T-helper 9 cell (primary cell): Measurements from ENCODE around the gene NOB1.
"Not testable (repeated sequence)": the region's sequence is repeated elsewhere in the genome, so short reads cannot be mapped to it uniquely, and the experiment has no call there.

Experiments used
- DNase-seq: peaks from one replicate; pipeline ENCODE4 v3.0.0-alpha.2; 2020

The NOB1 gene

DNA sequence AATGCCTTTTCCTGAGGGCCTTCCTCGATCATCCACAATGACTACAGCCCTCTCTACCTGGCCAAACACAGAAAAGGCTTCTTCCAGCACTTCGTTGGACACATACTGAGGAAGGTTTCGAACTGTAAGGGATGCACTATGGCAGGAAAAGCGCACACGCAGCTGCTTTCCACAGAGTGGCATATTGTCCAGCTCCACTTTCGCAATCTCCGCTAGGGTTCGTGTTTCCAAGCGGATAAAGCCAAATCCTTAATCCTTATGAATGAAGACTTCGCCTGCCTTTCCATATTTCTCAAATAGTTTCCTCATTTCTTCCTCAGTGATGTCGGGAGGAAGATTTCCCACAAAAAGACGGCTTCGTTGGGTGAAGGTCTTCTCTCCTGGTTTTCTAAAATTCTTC is 2.6 kb upstream of the NOB1 start:
- DNase-seq: not testable (repeated sequence)

DNA sequence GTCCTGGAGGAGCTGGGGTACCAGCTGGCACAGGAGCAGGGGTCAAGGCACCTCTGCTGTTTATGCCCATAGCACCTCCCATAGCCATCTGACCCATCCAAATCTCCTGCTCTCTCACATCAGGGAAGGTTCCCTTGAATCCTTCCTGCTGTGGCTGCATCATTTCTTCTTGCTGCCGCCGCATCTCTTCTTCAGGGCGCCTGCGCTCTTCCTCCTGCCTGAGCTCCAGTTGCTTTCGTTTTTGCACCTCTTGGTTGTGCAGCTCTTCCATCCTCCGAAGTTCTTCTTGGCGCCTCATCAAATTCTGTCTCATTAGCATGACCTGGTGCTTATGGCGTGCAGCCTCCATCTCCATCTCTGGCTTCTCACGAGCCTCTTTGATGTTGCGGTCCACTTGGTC is 2.0 kb upstream of the NOB1 start:
- no peak for DNase-seq

DNA sequence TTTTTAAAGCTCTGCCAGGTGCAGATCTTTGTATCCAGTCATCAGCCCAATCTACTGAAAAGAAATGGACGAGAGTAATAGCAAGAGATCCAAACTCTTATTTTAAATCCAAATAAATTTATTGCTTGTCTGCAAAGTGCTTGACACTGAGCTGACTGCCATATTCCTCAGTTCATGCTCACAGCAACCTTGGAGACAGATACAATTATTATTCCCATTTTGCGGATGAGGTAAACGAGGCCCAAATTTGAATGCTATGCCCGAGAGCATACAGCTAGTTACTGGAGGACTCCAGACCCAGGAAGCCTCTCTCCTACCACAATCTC is 620 bp downstream of the NOB1 start:
- no peak for DNase-seq

DNA sequence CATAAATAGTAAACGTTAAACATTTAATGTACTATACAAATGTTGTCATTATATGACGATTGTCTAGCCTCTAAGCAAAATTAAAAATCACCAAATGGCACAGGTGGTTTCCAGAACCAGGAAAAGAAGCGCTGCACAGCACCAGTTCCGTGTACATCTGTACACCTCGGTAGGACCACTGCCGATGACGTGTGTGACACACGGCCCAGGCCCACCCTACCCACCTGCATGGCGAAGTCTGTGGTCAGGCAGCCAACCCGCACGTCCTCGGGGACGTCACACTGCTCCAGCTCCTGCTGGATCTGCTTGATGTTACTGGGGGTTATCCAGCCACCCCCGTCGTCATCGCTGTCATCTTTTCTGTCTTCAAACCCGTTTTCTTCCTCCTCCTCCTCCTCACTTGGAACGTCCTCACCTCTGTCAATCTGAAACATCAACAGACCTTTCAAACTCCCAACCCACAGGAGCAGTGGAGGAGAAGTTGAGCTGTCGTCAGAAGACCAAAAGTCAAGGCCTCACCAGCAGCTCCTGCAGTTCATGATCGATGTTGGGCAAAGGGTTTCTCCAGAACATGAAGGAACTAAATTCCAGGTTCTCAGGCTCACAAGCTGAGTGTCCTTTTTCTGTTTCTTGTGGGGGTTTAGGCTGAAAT is 5.9 kb downstream of the NOB1 start:
- no peak for DNase-seq

DNA sequence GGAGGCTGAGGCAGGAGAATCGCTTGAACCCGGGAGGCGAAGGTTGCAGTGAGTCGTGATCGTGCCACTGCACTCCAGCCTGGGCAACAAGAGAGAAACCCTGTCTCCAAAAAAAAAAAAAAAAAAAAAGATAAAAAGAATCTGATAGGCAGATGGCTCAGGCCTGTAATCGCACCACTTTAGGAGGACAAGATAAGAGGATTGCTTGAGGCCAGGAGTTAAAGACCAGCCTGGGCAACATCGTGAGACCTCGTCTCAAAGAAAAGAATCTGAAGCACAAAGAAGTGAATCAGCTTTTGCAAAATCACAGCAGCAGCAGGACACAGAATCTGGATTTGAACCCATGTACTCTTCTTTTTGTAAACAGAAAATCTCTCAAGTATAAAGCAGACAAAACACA is 7.6 kb downstream of the NOB1 start:
- no peak for DNase-seq

DNA sequence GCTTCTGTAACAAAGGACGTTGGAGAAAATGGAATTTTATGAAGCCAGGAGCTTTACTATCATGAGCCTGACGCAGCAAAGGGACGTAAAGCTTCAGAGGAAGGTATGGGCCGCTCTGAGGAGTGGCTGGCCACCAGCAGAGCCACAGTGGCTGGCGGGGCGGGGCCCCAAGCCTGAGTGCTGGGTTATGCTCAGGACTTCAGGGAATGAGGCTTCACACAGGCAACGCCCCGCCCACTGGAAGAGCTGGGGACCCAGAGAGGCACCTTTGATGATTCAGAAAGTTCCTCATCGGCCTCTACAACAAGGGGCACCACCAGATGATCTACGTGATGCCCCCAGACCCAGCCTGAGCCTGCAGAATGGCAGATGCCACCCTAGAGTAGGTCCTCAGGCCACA is 8.8 kb downstream of the NOB1 start:
- DNase-seq: no peak

DNA sequence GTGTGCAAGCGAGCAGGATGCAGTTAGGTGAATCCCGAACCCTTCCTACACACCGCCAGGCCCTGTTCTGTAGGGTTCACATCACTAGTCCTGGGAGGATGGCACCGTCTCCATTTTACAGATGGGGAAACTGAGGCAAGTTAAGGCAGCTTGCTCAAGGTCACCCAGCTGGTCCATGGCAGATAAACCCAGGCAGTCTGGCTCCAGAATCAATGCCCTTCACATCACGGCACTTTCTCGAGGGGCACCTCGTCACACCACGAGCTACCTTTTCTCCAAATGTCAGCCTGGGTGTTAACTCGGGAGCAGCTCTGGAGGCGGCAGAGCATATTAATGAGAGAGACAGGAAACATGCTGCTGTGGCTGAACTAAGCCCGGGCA is 9.5 kb downstream of the NOB1 start:
- DNase-seq: no peak

DNA sequence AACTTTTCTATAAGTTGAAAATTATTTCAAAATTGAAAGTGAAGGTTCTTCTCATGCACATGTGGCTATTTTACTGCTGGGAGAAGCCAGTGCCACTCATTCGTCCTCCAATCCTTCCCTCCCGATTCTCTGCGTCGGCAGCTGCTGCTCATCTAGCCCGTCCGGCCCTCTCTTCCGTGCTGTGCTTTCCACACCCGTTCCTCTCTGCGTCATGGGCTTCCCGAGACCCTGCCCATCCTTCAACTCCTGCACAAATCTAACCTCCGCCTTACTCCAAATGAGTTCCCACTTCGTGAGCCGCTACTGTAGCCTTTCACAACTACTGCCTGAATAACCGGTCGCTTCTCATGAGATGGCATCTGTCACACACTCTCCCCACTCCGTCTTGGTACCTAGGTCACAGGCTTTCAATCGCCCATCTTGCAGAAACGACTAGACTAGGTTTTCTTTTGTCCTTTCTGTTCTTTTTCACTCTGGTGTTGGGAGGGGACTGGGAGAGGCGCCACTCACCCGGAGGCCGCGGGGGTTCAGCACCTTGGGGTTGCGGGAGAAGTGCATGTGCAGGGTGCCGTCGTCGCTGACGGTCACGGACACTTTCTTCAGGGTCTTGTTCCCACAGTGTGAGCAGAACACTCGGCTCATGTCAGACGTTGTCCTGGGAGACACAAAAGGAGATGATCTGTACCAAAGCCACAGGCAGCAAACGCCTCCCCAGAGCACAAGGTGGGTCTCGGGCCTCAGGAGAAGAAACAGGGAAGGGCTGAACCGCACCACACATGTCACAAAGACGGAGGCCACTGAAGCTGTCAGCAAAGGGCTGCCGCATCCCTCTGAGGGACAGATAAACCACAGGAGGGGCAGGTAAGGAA is 10.1 kb downstream of the NOB1 start:
- no peak for DNase-seq

DNA sequence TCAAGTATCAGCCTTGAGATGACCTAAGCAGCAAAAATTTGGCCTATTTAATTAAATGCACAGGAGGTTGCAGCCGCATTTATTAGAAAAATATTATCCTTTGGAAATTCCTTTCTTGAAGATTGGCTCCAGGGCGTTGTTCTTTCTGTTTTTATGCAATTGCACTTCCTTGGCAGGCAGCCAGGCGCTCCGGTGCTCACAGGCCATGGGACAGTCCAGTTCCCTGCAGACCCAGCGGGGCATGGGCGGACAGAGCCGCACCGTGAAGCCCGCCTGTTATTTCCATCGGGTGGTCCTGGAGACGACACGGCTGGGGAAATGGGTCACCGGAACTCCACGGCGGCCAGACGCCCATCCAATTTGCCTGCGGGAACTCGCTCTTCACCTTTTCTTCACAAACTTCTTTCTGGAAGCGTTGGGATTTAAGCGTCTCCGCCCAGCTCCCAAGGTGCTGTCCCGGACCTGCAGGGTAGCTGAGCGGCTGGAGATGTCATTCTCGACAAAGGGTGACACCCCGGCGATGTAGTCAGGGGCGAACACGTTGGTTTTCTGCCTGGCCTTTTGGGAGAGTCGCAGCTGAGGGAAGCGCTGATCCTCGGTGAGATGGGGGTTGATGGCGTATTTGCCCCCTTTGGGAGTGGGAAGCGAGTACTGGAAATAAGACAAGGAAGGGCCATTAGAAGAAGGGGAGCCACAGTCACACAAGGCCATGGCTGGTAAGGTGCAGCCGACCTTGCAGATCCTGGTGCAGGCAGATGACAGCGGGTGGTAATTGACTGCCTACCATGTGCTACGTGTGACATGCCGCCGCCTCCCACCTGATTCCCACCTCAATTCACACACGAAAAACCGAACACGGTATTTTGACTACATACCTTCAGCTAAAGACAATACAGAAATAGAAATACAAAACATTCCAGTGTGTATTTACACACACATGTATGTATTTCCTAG is 12.5 kb downstream of the NOB1 start:
- no peak for DNase-seq

DNA sequence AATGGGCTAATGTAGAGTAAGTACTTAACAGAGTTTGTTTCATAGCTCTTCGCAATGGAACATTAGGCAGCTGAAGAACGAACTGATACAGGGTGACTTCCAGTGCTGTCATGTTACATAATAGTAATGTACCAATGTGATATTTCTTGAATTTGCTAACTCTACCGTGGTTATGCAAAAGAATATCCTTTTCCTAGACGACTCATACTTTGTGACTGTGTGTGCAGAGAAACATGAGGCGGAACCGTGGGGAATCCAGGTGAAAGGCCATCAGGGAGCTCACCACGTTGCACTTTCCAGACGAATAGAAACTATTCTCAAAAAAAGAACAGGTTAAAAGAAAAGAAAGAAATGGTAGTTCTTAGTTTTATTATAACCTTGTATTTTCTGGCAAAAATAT is 13.2 kb downstream of the NOB1 start:
- DNase-seq: no peak

DNA sequence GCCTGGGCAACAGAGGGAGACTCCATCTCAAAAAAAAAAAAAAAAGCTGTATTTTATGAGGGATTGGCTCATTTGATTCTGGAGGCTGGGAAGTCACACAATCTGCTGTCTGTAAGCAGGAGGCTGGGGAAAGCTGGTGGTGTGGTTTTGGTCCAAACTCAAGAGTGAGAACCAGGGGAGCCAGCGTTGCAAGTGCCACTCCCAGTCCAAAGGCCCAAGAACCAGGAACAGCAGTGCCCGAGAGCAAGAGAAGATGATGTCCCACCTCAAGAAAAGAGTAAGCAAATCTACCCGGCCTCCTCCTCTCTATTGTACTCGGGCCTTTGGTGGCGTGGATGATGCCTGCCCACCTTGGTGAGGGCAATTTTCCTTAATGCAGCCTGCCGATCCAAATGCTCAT is 22.6 kb downstream of the NOB1 start:
- DNase-seq: no peak

DNA sequence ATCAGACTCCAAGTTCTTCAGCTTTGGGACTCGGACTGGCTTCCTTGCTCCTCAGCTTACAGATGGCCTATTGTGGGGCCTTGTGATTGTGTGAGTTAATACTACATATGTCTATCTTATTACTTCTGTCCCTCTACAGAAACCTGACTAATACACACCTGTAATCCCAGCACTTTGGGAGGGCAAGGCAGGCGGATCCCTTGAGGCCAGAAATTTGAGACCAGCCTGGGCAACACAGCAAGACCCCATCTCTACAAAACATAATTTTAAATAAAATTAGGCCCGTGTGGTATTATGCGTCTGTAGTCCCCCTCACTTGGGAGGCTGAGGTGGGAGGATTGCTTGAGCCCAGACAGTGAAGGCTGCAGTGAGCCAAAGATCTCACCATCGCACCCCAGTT is 23.4 kb downstream of the NOB1 start:
- DNase-seq: not testable (repeated sequence)

DNA sequence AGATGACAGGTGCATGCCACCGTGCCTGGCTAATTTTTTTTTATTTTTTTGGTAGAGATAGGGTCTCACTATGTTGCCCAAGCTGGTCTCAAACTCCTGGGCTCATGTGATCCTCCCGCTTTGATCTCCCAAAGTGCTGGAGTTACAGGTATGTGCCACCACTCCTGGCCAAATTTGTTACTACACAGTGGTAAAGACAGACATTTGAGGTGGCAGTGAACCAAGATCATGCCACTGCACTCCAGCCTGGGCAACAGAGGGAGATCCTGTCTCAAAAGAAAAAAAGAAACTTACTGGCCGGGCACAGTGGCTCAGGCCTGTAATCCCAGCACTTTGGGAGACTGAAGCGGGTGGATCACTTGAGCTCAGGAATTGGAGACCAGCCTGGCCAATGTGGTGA is 25.7 kb downstream of the NOB1 start:
- not testable (repeated sequence) for DNase-seq

DNA sequence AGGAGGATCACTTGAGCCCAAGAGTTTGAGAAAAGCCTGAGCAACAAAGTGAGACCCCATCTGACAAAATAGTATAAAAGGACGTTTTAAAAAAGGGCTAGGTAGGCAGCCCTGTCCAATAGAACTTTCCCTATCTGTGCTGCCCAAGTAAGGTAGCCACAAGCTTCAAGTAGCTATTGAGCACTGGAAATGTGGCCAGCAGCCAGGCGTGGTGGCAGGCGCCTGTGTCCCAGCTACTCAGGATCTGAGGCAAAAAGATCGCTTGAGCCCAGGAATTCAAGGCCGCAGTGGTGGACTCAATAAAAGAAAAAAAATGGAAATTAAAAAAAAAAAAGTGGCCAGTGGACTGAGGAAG is 26.8 kb downstream of the NOB1 start:
- no peak for DNase-seq

DNA sequence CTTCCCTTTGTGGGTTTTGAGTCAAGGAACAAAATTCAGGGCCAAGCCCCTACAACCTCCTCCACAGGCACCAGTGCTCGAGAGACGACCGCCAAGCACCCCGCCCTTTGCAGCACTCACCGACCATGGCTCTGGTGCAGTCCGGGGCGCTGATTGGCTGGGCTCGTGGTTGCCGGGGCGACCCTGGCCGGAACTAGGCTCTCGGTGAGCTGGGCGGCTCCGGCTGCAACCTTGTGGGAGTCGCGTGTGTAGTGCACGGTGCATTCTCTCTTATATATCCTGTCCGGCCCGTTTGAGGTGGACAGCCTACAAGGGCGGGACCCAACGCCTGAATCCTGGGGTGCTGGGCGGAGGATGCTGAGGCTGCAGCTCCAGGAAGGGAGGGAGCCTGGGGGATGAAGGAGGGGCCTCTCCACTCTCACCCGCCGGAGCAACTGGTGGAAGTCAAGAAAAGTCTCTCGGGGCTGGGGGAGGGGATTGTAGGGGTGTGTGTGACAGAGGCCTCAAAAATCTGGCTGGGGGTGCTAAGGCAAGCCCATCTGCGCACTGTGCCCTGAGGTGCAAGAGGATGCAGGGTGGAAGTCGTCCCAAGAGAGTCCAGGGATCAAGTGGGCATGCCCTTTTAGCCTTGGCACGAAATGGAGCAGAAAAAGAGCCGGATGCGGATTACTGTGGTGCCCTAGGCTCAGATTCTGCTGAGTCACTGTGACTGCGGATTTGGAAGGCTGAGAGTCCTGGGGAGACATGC is 28.2 kb downstream of the NOB1 start, which contains the start of gene NQO1:
Gene NQO1, minus strand, starts transcription at position 248 of the 748 bp plus-strand sequence. Its CDS starts 121 bp downstream, at position 127.
- peak; percentile 66 for DNase-seq

DNA sequence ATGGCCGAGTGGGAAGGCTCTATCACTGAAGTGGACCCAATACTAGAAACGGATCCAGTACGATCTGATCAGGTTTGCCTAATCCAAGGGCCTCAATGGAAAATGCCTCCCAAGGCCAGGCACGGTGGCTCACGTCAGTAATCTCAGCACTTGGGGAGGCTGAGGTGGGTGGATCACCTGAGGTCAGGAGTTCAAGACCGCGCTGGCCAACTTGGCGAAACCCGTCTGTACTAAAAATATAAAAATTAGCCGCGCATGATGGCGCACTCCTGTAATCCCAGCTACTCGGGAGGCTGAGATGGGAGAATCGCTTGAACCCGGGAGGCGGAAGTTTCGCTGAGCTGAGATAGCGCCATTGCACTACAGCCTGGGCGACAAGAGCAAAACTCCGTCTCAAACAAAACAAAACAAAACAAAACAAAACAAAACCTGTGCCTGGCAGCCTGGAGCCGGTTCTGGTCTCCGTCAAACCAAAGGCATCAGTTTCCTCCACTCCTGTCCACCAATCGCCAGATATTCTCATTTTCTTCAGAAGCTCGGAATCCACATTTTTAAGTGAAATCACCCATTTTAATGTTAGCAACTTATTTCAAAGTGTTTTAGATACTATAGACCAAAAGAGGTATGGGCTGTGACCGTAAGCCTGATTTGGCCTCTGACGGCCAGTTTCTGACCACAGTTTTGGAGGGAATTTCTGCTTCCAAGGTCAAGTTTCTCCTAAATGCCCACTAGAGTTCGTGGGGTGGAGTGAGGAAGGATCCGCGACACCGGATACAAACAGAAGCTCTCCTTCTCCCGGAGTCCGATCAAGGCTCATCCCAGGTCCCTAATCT is 29.0 kb downstream of the NOB1 start:
- no peak for DNase-seq

DNA sequence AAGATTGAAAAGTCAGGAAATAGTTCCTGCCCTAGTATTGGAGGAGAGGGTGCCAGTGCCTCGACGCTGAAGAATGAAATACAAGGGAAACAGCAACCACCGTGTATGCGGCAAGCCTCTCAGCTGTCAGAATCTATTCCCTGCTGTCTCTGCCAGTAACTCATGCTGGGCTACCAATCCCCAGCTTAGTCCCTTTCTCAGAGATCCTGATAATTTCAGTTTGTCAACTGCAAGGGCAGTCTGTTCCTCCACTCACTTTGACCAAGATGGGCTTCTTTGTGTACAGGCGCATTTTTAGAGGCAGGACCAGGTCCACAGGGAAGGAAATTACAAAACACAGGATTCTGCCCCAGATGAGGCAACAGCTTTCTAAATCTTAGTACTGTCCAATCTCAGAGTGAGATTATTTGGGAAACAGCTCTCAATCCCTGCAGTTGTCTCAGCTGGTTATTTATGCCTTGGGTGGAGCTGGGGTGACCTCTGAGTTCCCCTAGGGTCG is 29.7 kb downstream of the NOB1 start:
- DNase-seq: no peak

DNA sequence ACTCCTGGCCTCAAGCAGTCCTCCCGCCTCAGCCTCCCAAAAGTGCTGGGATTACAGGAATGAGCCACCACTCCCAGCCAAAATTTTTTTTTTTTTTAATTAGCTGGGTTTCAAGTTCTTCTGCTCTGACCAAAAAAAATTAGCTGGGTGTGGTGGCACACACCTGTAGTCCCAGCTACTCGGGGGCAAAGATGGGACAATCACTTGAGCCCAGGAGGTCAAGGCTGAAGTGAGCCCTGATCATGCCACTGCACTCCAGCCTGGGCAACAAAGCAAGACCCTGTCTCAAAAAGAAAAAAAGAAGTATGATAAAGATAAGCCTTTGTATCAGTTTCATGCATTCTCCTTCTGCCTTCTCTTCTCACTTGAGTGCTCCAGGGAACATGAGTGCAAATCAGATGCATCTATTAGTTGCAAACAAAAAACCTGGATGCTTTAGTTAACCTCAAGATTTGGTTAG is 30.3 kb downstream of the NOB1 start:
- DNase-seq: no peak

DNA sequence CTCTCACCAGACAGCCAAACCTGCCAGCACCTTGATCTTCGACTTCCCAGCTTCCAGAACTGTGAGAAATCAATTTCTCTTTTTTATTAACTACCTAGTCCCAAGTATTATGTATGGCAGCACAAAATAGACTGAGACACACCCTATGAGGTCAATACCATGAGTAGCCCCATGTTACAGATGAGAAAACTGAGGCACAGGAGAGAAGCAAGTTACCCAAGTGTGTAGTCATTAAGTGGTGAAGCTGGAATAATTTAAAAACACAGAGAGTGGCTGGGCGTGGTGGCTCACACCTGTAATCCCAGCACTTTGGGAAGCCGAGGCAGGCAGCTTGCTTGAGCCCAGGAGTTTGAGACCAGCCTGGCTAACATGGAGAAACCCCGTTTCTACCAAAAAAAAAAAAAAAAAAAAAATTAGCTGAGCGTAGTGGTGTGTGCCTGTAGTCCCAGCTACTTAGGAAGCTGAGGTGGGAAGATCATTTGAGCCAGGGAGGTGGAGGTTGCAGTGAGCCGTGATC is 33.2 kb downstream of the NOB1 start:
- no peak for DNase-seq

DNA sequence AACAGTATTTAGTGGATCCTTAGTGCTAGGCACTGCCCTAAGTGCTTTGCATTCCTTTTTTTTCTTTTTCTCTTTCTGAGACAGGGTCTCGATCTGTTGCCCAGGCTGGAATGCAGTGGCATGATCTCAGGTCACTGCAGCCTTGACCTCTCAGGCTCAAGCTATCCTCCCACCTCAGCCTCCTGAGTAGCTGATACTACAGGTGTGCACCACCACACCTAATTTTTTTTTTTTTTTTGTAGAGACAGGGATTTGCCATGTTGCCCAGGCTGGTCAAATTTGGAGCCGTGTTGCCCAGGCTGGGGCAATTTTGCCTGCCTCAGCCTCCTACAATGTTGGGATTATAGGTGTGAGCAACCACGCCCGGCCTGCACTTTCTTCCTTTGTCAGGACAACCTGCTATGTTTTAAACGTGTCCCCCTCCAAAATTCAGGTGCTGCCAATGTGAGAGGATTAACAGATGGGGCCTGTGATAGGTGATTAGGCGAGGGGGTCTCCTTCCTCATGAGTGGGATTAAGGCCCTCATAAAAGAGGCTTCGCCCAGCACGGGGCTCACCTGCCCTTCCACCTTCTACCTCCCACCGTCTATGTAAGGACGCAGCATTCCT is 33.8 kb downstream of the NOB1 start:
- DNase-seq: no peak
